Hematopoietic multipotent progenitor cell treated with erythropoietin and hydrocortisone succinate and interleukin-3 and kit ligand, for 8 days (in vitro differentiated cells): ENCODE results near the gene MYO3A.
"Not testable (repeated sequence)": the region's sequence is repeated elsewhere in the genome, so short reads cannot be mapped to it uniquely, and the experiment has no call there.

Experiments
- DNase-seq: peaks from one replicate; pipeline ENCODE4 v3.0.0-alpha.2; 2015

Gene MYO3A

DNA sequence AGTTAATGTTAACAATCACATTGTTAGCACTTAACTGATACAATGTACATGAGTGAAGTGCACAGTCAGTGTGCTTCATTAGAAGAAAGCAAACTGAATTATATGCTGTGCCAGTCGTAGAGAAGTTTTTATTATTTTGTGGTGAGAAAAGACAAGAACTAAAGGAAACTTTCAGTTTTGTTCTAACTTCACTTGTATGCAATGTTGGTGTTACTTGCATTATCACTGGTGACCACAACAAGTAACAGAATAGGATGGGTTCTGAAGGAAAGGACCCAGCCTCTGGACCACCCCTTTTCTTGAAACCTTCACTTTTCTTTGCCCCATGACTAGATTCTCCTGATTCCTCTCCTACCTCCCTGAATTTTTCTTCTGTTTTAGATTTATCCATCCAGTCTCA is 159.2 kb downstream of the MYO3A start:
- no peak for DNase-seq

DNA sequence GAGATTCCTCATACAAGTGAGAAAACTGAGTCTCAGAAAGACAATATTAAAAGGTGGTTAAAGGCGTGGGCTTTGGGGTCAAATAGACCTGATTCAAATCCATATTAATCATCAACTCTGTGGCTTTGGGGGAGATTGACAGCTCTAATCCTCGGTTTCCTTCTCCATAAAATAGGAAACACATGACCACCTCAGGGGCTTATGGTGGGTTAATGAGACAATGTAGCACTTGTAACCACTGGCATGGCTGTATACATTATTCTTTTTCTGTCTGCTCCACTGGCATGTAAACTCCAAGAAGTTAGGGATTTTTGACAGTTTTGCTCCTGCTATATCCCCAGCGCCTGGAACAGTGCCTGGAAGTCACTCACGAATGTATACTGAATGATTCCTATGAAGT is 161.8 kb downstream of the MYO3A start:
- no peak for DNase-seq

DNA sequence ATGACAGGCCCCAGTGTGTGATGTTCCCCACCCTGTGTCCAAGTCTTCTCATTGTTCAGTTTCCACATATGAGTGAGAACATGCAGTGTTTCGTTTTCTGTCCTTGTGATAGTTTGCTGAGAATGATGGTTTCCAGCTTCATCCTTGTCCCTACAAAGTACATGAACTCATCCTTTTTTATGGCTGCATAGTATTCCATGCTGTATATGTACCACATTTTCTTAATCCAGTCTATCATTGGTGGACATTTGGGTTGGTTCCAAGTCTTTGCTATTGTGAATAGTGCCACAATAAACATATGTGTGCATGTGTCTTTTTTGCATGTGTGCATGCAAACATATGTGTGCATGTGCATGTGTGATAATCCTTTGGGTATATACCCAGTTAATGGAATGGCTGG is 163.5 kb downstream of the MYO3A start:
- DNase-seq = not testable (repeated sequence)

DNA sequence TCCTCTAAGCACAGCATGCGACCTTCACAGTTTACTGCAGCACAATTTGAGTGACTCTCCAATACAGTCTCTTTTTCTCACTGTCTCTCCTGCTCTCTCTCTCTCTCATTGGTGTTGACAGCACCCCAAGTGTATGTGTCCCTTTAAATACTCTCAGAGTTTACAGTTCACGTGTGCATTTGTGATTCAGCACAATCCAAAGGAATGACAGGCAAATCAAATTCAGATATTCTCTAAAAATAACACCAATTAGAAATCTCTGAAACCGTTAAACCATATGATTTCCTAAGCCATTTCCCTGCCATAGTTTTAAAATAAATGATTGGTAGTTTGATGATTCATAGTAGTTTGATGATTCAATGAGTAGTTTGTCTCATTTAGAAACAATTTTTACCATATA is 178.5 kb downstream of the MYO3A start:
- no peak for DNase-seq

DNA sequence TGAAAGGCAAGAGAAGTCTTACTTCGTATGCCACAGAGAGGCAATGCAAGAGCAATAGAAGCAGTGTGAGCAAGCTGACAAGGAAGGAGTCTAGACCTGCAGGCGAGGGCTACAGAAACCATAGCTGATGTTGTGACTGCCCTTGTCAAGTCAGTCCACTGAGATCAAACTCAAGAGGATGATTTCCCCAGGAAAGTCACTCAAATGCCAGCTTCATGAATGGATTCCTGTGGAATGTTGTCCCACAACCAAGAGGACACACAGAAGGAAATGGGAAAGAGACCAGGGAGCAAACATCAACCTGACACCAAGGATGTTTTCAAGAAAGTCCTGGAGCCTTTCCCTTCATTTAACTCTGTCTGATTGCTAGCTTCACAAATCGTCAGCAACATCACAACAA is 204.6 kb downstream of the MYO3A start:
- DNase-seq = no peak

DNA sequence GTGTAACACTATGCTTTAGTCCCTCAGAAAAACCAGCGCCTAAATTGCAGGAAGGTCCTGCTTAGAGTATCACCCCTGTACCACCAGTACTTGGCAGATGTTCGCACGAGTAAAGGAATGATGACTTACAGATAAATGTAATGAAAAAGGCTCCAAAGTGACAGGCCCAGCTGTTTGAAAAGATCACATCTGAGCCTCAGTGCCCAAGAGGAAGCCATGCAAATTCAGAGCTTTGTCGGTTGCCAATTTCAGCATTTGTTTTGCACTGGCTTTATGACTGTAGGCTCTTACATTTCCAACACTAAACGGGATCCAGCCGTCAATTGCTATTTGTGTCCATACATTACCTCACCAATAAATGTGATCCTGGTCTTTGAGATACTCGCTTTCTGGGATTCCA is 222.0 kb downstream of the MYO3A start:
- DNase-seq = no peak

DNA sequence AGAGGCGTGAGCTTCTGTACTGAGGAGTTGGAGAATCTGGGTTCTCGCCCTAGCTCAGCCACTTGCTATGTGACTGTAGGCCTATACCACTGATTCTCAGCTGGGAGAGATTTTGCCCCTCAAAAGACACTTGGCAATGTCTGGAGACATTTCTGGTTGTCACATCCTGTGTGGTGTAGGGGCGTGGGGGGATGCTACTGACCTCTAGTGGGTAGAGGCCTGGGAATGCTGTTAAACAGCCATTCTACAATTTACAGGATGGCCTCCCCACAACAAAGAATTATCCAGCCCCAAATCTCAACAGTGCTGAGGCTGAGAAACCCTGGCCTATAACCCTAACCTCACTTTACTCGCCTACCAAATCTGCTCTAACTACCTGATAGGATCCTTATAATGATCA is 223.7 kb downstream of the MYO3A start:
- no peak for DNase-seq

DNA sequence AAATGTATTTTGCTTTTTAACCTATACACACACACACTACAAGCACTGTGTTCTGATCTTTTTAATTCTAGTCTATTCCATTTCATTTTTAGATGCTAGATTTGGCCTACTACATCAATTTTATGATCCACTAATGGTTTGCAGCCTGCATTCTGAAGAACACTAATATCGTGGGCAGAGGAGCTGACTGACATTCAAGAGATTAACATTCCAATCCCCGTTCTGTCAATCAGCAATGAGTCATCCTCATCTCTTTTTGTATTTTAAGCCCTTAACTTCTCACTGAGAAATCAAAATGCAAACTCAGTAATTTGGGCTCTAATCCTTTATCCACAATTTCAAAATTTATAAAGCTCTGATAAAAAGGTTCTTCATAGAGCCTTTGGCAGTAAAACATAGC is 235.4 kb downstream of the MYO3A start:
- DNase-seq = no peak

DNA sequence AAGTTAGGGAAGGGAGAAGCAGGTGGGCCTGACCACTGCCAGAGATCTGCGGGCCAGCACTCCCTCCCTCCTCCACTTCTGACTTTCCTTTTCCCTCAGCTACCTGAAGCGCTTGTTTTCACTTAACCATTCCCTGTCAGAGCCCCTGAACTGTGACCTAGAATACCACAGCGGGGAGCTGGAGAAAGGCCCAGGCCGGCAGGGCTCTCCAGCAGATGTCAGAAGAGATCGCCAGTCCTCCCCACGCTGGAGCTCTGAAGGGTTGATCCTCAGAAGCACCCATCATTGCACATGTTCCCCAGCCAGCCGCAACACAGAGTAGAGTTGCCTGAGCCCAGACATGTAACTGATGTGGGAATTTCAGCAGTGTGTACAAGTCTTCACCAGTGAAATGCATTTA is 238.1 kb downstream of the MYO3A start:
- DNase-seq = no peak

DNA sequence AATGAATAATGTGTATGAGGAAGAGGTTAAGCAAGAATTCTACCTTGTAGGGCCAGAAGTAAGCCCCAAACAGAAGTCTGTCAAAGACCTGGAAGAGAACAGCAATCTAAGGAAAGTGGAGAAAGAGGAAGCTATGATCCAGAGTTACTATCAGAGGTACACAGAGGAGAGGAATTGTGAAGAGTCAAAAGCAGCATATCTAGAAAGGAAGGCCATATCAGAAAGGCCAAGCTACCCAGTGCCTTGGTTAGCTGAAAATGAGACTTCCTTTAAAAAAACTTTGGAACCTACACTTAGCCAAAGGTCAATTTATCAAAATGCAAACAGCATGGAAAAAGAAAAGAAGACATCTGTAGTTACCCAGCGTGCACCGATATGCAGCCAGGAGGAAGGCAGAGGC is 239.8 kb downstream of the MYO3A start:
- no peak for DNase-seq

DNA sequence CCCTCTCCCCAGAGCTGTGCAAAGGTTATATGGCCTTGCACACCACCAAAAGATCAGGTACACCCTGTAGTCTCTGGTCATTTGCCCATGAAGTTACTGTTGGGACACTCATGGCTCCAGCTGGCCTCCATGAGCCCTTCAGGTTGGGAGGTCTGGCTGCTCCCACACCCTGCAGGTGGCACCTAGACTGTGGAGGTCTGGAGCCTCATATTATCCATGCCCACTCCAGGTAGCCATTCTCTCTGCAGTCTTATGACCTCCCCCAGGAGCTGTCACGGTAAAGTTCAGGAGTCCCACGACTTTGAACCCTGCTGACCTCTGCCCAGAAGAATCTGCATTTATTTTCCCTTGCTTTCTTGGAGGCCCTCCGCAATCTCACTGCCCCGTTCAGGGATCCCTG is 243.3 kb downstream of the MYO3A start:
- DNase-seq = no peak

DNA sequence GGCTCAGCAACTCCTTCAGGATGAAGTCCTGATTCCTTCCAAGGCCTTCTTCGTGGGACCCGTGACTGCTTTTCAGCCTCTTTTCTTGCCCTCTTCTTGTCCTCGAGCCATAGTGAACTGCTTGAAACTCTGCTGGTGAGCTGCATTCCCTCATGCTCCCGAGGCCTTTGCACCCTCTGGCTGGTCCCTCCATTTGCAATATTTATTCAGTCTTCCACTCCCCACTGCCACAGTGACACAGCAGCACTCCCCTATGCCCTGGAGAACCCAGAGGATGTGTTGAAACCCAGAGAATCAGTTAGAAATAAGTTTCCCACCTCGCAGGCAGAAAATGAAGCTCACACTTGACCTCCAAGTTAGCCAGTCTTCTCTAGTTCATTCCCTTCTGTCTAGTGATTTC is 260.2 kb downstream of the MYO3A start:
- DNase-seq = no peak

DNA sequence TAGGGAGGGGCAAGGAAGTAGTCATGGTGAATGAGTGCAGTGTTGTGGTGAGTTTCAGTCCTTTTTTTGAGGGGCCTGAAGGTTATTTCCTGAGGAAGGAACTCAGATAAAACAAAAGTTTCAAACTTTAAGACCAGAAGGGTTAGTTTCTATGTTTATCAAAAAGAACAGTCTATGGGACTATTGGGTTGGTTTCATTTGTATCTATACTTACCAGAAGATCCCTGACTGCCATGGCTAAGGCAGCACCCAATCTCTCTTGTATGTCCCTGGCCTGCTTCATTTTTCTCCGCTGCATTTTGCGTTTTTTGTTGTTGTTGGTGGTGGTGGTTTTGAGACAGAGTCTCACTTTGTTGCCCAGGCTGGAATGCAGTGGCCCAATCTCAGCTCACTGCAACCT is 263.2 kb downstream of the MYO3A start:
- DNase-seq = no peak

DNA sequence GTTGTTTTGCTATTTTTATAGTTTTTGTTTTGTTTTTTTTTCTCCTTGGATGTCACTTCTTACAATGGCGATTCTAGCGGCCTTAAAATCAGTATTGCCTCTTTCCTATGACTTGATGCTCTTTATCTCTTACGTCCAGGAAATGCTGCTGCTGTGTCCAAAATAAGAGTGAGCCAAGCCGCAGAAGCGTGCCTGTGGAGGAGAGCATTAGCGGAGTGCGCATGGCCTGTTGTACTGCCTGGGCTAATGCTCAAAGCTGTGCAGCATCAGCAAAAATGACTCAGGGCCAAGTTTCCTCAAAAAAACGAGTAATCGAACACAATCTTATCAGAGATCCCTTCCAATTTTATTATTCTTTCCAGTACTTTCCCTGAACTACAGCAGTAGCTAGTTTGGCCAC is 264.1 kb downstream of the MYO3A start:
- DNase-seq = no peak

DNA sequence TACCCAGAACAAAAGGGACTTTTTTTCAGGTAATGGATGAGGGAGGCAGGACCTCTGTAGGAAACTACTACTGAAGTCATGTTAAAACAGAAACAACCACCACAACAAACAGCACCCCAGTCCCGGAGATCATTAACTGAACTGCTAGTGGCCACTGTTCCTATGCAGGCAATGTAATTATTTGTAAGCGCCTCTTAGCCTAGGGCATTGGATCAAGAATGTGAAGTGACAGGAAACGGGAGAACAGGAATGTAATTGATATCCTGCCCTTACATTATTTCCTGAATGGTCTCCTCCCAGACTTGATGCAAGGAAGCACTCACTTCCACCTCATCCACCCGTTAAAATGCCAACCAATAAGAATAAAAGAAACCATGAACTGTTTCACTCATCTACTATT is 265.8 kb downstream of the MYO3A start:
- DNase-seq = no peak

DNA sequence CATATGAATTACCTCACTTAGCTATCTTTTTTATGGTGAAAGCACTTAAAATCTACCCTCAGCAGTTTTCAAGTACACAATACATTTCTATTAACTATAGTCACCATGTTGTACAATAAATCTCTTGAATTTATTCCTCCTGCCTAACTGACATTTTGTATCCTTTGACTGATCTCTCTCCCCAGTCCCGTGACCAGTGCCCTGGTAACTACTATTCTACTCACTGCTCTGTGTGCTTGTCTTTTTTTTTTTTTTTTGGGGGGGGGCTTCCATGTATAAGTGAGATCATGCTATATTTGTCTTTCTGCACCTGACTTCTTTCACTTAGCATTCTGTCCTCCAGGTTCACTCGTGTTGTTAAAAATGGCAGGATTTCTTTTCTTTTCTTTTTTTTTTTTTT is 271.2 kb downstream of the MYO3A start:
- no peak for DNase-seq

DNA sequence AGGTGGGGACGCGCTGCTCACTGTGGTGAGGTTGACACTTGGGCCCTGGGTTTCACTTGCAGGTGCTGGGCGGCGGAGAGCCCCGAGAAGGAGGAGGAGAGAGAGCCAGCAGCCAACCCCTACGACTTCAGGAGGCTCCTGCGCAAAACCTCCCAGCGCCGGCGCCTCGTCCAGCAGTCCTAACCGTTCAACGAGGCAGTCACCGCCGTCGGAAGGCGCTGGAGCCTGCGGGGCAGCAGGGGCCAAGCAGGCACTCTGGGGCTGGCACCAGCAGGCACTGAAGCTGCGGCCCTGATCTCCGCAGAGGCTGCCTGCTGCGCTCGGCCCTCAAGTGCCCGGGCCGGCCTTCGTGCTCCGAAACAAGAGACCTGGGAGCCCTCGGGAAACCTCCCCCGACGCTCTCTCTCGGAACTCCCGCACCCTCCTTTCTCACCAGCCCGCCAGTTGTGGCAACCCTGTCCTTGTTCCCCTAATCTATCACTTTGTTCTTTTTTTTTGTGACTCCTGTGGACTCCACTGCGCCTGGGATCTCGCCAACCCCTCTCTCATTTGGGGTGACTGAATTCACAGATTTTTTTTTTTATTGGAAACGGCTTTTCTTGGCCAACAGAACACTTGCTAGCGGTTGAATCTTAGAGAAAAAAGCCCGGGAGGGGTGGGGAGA is 277.9 kb downstream of the MYO3A start:
- no peak for DNase-seq

DNA sequence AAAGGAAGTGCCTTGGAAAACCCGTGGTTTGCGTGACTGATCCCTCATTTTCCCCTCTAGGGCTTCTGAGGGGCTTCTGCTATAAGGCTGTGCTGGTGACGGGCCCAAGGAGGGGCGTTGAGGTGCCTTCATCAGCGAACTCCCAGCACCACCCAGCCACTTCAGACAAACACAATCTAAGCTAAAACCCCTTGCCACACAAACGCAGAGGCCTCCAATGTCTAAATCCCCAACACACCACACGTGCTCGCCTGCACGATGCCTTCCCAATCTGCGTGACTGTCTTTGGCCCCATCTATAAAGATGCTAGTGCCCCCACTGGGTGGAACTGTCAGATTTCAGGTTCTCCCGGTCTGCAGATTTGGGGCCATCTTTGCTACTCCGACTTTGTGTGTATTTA is 278.5 kb downstream of the MYO3A start:
- DNase-seq = no peak

DNA sequence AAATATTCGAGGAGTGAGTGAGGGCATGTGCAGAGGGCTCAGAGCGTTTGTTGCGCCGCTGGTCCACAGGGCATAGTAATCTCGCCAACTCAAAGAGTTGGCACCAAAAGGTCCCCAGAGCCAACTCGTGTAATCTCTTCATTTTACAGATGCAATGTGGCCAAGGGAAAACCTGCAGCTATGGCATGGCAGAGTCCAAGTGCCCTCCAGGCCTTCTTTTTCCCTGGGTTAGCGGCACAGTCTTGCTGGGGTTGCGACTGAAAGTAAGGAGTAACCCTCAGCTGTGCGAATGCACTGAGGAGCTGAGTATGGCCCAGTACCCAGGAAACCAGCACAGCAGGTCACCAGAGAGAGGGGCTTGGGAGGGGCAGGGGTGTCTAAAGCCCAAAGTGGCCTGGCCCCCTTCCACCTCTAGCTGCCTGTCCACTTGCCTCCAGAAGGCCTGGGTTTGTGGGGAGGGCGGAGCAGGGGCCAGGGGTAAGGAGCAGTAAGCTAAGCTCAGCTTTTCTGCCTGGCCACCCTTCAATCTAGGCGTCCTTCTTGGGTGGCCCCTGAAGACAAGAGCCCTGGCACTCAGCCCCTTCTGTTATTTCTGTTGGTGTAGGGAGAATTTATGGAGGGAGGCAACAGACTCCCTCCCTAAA is 279.2 kb downstream of the MYO3A start:
- no peak for DNase-seq

DNA sequence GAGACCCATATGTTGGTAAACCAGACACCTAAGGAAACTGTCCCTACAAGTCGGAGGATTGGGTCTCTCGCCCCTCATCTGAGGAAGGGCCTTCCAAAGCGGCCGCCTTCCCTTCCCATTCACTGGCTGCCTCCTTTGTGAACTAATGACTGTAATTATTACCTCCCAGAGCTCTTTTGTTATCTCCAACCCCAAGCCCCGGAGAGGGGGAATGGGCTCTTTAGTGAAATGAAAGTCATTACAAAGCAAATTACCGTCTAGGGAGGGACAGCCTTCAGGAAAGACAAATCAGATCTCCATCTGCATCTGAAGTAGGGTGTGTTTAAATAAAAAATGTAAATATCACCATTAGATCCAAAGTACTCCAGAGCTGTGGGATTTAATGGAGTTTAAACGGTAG is 280.0 kb downstream of the MYO3A start:
- DNase-seq = no peak

DNA sequence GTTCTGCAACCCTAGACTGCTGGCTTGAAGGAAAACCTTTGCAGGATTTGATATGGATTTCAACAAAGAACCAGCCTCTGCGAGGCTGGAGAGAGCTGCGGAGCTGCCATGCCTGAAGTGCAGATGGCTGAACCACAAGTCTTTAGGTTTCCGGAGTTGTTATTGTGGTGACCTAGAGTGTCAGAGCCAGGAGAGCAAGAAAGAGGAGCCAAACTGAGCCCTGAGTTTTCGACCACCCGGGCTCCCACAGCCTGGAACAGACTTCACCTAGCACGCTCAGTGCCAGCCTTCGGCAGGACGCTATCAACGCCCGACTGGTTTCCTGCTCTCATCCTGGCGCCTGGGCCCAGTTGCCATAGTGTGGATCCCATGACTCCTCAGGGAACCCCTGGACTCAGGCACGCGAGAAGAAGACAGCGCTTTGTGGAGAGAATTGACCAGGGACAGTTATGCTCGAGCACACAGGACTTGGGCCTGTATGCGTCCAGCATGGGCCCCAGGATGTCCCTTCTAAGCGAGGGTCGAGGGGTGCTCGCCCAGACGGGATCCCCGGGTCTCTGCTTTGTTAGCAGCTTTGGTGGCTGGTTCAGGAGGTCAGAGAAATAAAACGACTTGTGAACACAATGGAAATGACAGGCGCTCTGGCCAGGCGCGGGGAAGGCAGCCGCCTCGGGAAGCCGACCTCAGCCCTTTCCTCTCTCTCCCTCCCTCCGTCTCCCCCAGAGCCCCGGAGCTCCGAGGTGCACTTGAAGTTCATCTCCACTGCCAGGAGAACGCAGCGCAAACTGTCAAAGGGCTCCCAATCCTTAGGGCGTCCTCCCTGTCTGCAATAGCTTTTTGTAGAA is 280.7 kb downstream of the MYO3A start:
- no peak for DNase-seq

DNA sequence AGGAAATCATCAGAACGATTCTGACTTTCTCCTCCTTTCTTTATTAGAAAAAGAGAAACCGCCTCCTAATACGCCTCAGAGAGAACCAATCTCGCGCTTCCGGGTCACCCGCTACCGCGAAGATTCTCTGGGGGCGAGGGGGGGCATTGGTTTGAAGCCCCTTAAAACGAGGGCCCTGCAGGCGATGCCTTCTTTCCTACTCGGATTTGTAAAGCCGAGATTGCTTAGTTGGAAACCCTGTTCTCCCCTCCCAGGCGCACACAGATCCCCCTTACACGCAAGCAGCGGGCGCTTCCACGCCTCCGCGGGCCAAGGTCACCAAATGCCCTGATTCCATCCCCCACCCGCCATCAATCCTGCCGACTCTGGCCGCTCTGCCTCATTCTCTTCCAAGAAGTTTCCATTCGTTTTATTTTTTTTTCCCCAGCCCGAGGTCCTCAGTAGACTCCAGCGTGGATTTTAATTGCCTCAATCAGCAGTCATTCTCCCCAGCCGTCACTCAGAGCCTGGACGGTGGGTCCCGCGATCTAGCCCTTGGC is 281.4 kb downstream of the MYO3A start:
- DNase-seq = no peak

DNA sequence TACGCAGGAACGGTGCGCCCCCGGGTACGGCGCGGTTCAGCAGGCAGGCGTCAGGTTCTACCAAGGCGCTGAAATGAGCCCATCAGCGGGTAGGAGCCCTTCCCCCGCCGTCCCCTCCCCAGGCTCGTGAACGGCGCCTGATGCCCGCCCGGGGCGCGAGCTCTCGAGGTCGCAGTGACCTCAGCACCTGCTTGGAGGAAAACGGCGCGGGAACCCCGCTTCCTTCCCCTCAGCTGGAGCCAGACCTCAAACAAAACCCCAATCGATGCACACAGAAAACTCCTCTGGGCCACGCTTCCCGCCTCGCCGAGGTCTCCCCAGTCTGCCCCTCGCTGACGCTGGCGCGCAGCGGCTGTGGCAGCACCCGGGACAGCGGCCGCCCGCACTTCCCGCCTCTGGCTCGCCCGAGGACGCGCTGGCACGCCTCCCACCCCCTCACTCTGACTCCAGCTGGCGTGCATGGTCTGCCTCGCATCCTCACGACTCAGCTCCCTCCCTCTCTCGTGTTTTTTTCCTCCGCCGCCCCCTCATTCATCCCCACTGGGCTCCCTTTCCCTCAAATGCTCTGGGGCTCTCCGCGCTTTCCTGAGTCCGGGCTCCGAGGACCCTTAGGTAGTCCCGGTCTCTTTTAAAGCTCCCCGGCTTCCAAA is 282.0 kb downstream of the MYO3A start:
- no peak for DNase-seq
